ENCODE measurements around the gene TEKT1. TPM values are rescaled to one million over a fixed set of nuclear protein-coding genes. Genes with fewer than 3 reads are reported as not detected.

The TEKT1 gene
- total RNA-seq, 6 donors from 2014 or later, result 0.54 to 25.6 (median 4.6) TPM

GRCh38 chr17:6755281-6755680, 76.2 kb downstream of the TEKT1 start:
- WGBS, 2 donors, result 60 to 76% methylated on average over 3 to 5 of the region's 5 CpGs
- Histone ChIP-seq H3K9me3 (no peaks in the 10 kb centered on the region), H3K4me3 (peak overlapping the region; percentile 54 to 69 (median 63)), H3K36me3 (peaks cover 0 to 23% (median 13%) of the 10 kb centered on the region in 4 donors), H3K27me3 (no peaks in the 10 kb centered on the region), H3K4me1 (peaks cover 46 to 52% (median 48%) of the 10 kb centered on the region in 4 donors), H3K27ac (peak overlapping the region; percentile 84 to 91 (median 90))
- no peak for TF ChIP-seq CTCF (IDR thresholded peaks at IDR 0.05)
- TF ChIP-seq POLR2AphosphoS5 (IDR thresholded peaks at IDR 0.05), result no peak
- TF ChIP-seq POLR2A (IDR thresholded peaks at IDR 0.05), result no peak
- TF ChIP-seq EP300 (IDR thresholded peaks at IDR 0.05), result no peak
- DNase-seq, result no peak
- ATAC-seq (ENCODE audit: low FRiP score in 2 of 2), result peak in 1 of 2 donors; percentile 11

- no peaks in the 10 kb centered on the region for H3K27me3 ChIP-seq
- TF ChIP-seq POLR2A (IDR thresholded peaks at IDR 0.05), result no peak
- TF ChIP-seq CTCF (IDR thresholded peaks at IDR 0.05), result no peak
- TF ChIP-seq POLR2AphosphoS5 (IDR thresholded peaks at IDR 0.05), result no peak
- TF ChIP-seq EP300 (IDR thresholded peaks at IDR 0.05), result no peak
- ATAC-seq (ENCODE audit: low FRiP score in 2 of 2) (no peak), DNase-seq (no peak)
- peaks cover 0 to 5% (median under 1%) of the 10 kb centered on the region in 4 donors for H3K36me3 ChIP-seq
- 61 to 68% methylated on average over 6 of the region's 6 CpGs for whole genome bisulfite sequencing, 2 donors
- H3K9me3 ChIP-seq, result no peaks in the 10 kb centered on the region
- peak overlapping the region; percentile 77 to 91 (median 82) for H3K27ac ChIP-seq
- no peak overlapping the region for H3K4me3 ChIP-seq
- peaks cover 46 to 52% (median 48%) of the 10 kb centered on the region in 4 donors for H3K4me1 ChIP-seq
Measured at GRCh38 chr17:6753546-6753945, 78.0 kb downstream of the TEKT1 start.

GRCh38 chr17:6753006-6753445, 78.5 kb downstream of the TEKT1 start:
- H3K4me1 ChIP-seq, result peaks cover 42 to 48% (median 44%) of the 10 kb centered on the region in 4 donors
- no peak for TF ChIP-seq CTCF (IDR thresholded peaks at IDR 0.05)
- TF ChIP-seq EP300 (IDR thresholded peaks at IDR 0.05), result no peak
- TF ChIP-seq POLR2AphosphoS5 (IDR thresholded peaks at IDR 0.05), result peak in 1 of 2 donors; percentile 11
- TF ChIP-seq POLR2A (IDR thresholded peaks at IDR 0.05), result no peak
- 15 to 17% methylated on average over 8 to 9 of the region's 9 CpGs for WGBS, 2 donors

GRCh38 chr17:6752068-6752909, 79.2 kb downstream of the TEKT1 start:
- ATAC-seq (ENCODE audit: low FRiP score in 2 of 2), result peak; percentile 70 to 92
- H3K9me3 ChIP-seq, result no peaks in the 10 kb centered on the region
- H3K27me3 ChIP-seq, result no peaks in the 10 kb centered on the region
- WGBS, 2 donors, result 31 to 32% methylated on average over 7 of the region's 7 CpGs
- peak overlapping the region; percentile 77 to 91 (median 82) for H3K27ac ChIP-seq
- peak in 1 of 2 donors; percentile 51 for DNase-seq
- no peaks in the 10 kb centered on the region for H3K36me3 ChIP-seq
- peak overlapping the region in 1 of 4 donors; percentile 2 for H3K4me3 ChIP-seq
- peaks cover 36 to 43% (median 37%) of the 10 kb centered on the region in 4 donors for H3K4me1 ChIP-seq
- TF ChIP-seq CTCF (IDR thresholded peaks at IDR 0.05) (no peak), EP300 (IDR thresholded peaks at IDR 0.05) (no peak), POLR2A (IDR thresholded peaks at IDR 0.05) (peak in 1 of 4 donors; percentile 16), POLR2AphosphoS5 (IDR thresholded peaks at IDR 0.05) (peak; percentile 24 to 70)

More at GRCh38 chr17:6753006-6753445, 78.5 kb downstream of the TEKT1 start:
- Histone ChIP-seq H3K4me3 (peak overlapping the region in 1 of 4 donors; percentile 2), H3K27me3 (no peaks in the 10 kb centered on the region), H3K9me3 (no peaks in the 10 kb centered on the region), H3K36me3 (peaks cover 0 to under 1% (median 0%) of the 10 kb centered on the region in 4 donors), H3K27ac (peak overlapping the region; percentile 77 to 91 (median 82))
- peak; percentile 60 to 65 for ATAC-seq (ENCODE audit: low FRiP score in 2 of 2)
- peak in 1 of 2 donors; percentile 43 for DNase-seq
